ENCODE data around the gene CTNNB1. TPM values are rescaled to one million over a fixed set of nuclear protein-coding genes. Genes with fewer than 3 reads are reported as not detected.

The CTNNB1 gene
- total RNA-seq (664 TPM), polyA plus RNA-seq (230 TPM)

- Histone ChIP-seq H3K4me3 (ENCODE audit: low read depth, low read length) (peak within 1 kb of the TSS; percentile 98), H3K4me1 (ENCODE audit: insufficient read depth) (no peaks in the 10 kb centered on the region), H3K27ac (ENCODE audit: low read depth) (peak within 1 kb of the TSS; percentile 99), H3K36me3 (ENCODE audit: insufficient read depth) (no peaks in the 10 kb centered on the region)
- peak; percentile 85 for DNase-seq (ENCODE audit: extremely low spot score)
- WGBS, result under 1% methylated on average over 112 of the region's 112 CpGs
These were observed at the start of gene CTNNB1 for GRCh38 chr3:41198950-41199865. Gene CTNNB1 (plus strand): TSS chr3:41199505. CDS start chr3:41224069, 24,564 bp downstream.

GRCh38 chr3:41155834-41156233 lies 43.5 kb upstream of the CTNNB1 start:
- H3K4me3 ChIP-seq (ENCODE audit: low read depth, low read length), result no peak overlapping the region
- H3K36me3 ChIP-seq (ENCODE audit: insufficient read depth), result no peaks in the 10 kb centered on the region
- WGBS, result 91% methylated on average over 3 of the region's 3 CpGs
- H3K27ac ChIP-seq (ENCODE audit: low read depth), result no peak overlapping the region
- no peak for DNase-seq (ENCODE audit: extremely low spot score)
- no peaks in the 10 kb centered on the region for H3K4me1 ChIP-seq (ENCODE audit: insufficient read depth)

GRCh38 chr3:41158947-41159346 lies 40.4 kb upstream of the CTNNB1 start:
- Histone ChIP-seq H3K27ac (ENCODE audit: low read depth) (no peak overlapping the region), H3K4me1 (ENCODE audit: insufficient read depth) (peaks cover 2% of the 10 kb centered on the region), H3K4me3 (ENCODE audit: low read depth, low read length) (no peak overlapping the region), H3K36me3 (ENCODE audit: insufficient read depth) (no peaks in the 10 kb centered on the region)
- DNase-seq (ENCODE audit: extremely low spot score), result no peak
- 93% methylated on average over 1 of the region's 1 CpG for WGBS

- H3K27ac ChIP-seq (ENCODE audit: low read depth), result no peak overlapping the region
- peak; percentile 41 for DNase-seq (ENCODE audit: extremely low spot score)
- WGBS, result 81% methylated on average over 3 of the region's 3 CpGs
- H3K36me3 ChIP-seq (ENCODE audit: insufficient read depth), result no peaks in the 10 kb centered on the region
- H3K4me3 ChIP-seq (ENCODE audit: low read depth, low read length), result no peak overlapping the region
- H3K4me1 ChIP-seq (ENCODE audit: insufficient read depth), result peaks cover 2% of the 10 kb centered on the region
These were observed 39.6 kb upstream of the CTNNB1 start for GRCh38 chr3:41159588-41160189.

GRCh38 chr3:41162541-41162940 lies 36.8 kb upstream of the CTNNB1 start:
- Histone ChIP-seq H3K4me1 (ENCODE audit: insufficient read depth) (peaks cover 2% of the 10 kb centered on the region), H3K4me3 (ENCODE audit: low read depth, low read length) (no peak overlapping the region), H3K27ac (ENCODE audit: low read depth) (no peak overlapping the region), H3K36me3 (ENCODE audit: insufficient read depth) (no peaks in the 10 kb centered on the region)
- no peak for DNase-seq (ENCODE audit: extremely low spot score)
- 96% methylated on average over 3 of the region's 3 CpGs for WGBS

- H3K4me1 ChIP-seq (ENCODE audit: insufficient read depth), result peaks cover 2% of the 10 kb centered on the region
- 58% methylated on average over 1 of the region's 1 CpG for WGBS
- H3K4me3 ChIP-seq (ENCODE audit: low read depth, low read length), result no peak overlapping the region
- no peak overlapping the region for H3K27ac ChIP-seq (ENCODE audit: low read depth)
- H3K36me3 ChIP-seq (ENCODE audit: insufficient read depth), result no peaks in the 10 kb centered on the region
- DNase-seq (ENCODE audit: extremely low spot score), result no peak
These were observed 36.3 kb upstream of the CTNNB1 start for GRCh38 chr3:41163006-41163405.

GRCh38 chr3:41163421-41163820 lies 35.9 kb upstream of the CTNNB1 start:
- H3K4me1 ChIP-seq (ENCODE audit: insufficient read depth), result peaks cover 2% of the 10 kb centered on the region
- H3K27ac ChIP-seq (ENCODE audit: low read depth), result no peak overlapping the region
- no peaks in the 10 kb centered on the region for H3K36me3 ChIP-seq (ENCODE audit: insufficient read depth)
- H3K4me3 ChIP-seq (ENCODE audit: low read depth, low read length), result no peak overlapping the region
- DNase-seq (ENCODE audit: extremely low spot score), result peak; percentile 36
- 42% methylated on average over 3 of the region's 3 CpGs for WGBS

GRCh38 chr3:41164777-41165176 lies 34.5 kb upstream of the CTNNB1 start:
- H3K27ac ChIP-seq (ENCODE audit: low read depth), result no peak overlapping the region
- 46% methylated on average over 2 of the region's 2 CpGs for WGBS
- H3K36me3 ChIP-seq (ENCODE audit: insufficient read depth), result no peaks in the 10 kb centered on the region
- no peak overlapping the region for H3K4me3 ChIP-seq (ENCODE audit: low read depth, low read length)
- no peak for DNase-seq (ENCODE audit: extremely low spot score)
- peaks cover 2% of the 10 kb centered on the region for H3K4me1 ChIP-seq (ENCODE audit: insufficient read depth)

- 87% methylated on average over 8 of the region's 8 CpGs for WGBS
- DNase-seq (ENCODE audit: extremely low spot score), result no peak
- H3K4me3 ChIP-seq (ENCODE audit: low read depth, low read length), result no peak overlapping the region
- H3K36me3 ChIP-seq (ENCODE audit: insufficient read depth), result no peaks in the 10 kb centered on the region
- H3K27ac ChIP-seq (ENCODE audit: low read depth), result no peak overlapping the region
- peaks cover 2% of the 10 kb centered on the region for H3K4me1 ChIP-seq (ENCODE audit: insufficient read depth)
These were observed 31.4 kb upstream of the CTNNB1 start for GRCh38 chr3:41167722-41168497.

GRCh38 chr3:41169023-41169422 lies 30.3 kb upstream of the CTNNB1 start:
- DNase-seq (ENCODE audit: extremely low spot score), result no peak
- Histone ChIP-seq H3K27ac (ENCODE audit: low read depth) (no peak overlapping the region), H3K4me1 (ENCODE audit: insufficient read depth) (no peaks in the 10 kb centered on the region), H3K4me3 (ENCODE audit: low read depth, low read length) (no peak overlapping the region), H3K36me3 (ENCODE audit: insufficient read depth) (no peaks in the 10 kb centered on the region)
- WGBS, result 29% methylated on average over 5 of the region's 5 CpGs

GRCh38 chr3:41173926-41174885 lies 25.1 kb upstream of the CTNNB1 start:
- DNase-seq (ENCODE audit: extremely low spot score), result no peak
- WGBS, result 66% methylated on average over 7 of the region's 7 CpGs
- Histone ChIP-seq H3K4me1 (ENCODE audit: insufficient read depth) (no peaks in the 10 kb centered on the region), H3K4me3 (ENCODE audit: low read depth, low read length) (no peak overlapping the region), H3K36me3 (ENCODE audit: insufficient read depth) (no peaks in the 10 kb centered on the region), H3K27ac (ENCODE audit: low read depth) (no peak overlapping the region)

- H3K36me3 ChIP-seq (ENCODE audit: insufficient read depth), result no peaks in the 10 kb centered on the region
- no peaks in the 10 kb centered on the region for H3K4me1 ChIP-seq (ENCODE audit: insufficient read depth)
- no peak overlapping the region for H3K27ac ChIP-seq (ENCODE audit: low read depth)
- 83% methylated on average over 1 of the region's 1 CpG for WGBS
- no peak for DNase-seq (ENCODE audit: extremely low spot score)
- H3K4me3 ChIP-seq (ENCODE audit: low read depth, low read length), result no peak overlapping the region
These were observed 23.9 kb upstream of the CTNNB1 start for GRCh38 chr3:41175365-41175764.

GRCh38 chr3:41176596-41176995 lies 22.7 kb upstream of the CTNNB1 start:
- Histone ChIP-seq H3K27ac (ENCODE audit: low read depth) (no peak overlapping the region), H3K36me3 (ENCODE audit: insufficient read depth) (no peaks in the 10 kb centered on the region), H3K4me3 (ENCODE audit: low read depth, low read length) (no peak overlapping the region), H3K4me1 (ENCODE audit: insufficient read depth) (no peaks in the 10 kb centered on the region)
- DNase-seq (ENCODE audit: extremely low spot score), result no peak
- WGBS, result 58% methylated on average over 3 of the region's 3 CpGs

Data from urinary bladder (tissue), 4 donors.